H1 (cell line): ENCODE measurements around the gene BBS4.

Experiments
- ASH2L ChIP-seq: fragments of 200-600, 300-600 bp; sonication (generic); IDR thresholded peaks from one replicate; pipeline ENCODE4 v1.7.1; 2017; ENCODE audit warnings: low read length
- ATF3 ChIP-seq: IDR thresholded peaks from 2 replicates; pipeline ENCODE4 v1.6.1; 2011; ENCODE audit warnings: low read depth, mild to moderate bottlenecking, low read length; ENCODE audit not compliant: insufficient read depth
- CBX5 ChIP-seq: fragments of 300-800, 300-1000 bp; sonication (generic); IDR thresholded peaks from 2 replicates; pipeline ENCODE4 v1.7.1; 2016; ENCODE audit warnings: antibody characterized with exemption, low read length, low read depth
- CTCF ChIP-seq, 3 experiments: IDR thresholded peaks; 1 replicate in 2 of 3; 2 replicates in 1 of 3; pipeline versions ENCODE4 v1.5.1 to v1.6.1; 2011; ENCODE audit warnings: low read length in 3 of 3, mild to moderate bottlenecking in 3 of 3, inconsistent platforms in 2 of 3, low read depth in 1 of 3, moderate library complexity in 1 of 3; ENCODE audit not compliant: insufficient read depth in 1 of 3; ENCODE audit errors: control extremely low read depth in 1 of 3
- EZH2 ChIP-seq: fragments of 200-600 bp; sonication (generic); IDR thresholded peaks from 2 replicates; pipeline ENCODE4 v1.7.1; 2012; ENCODE audit warnings: low read depth, mild to moderate bottlenecking, moderate library complexity, low read length, inconsistent platforms; ENCODE audit not compliant: severe bottlenecking
- JUND ChIP-seq: IDR thresholded peaks from 2 replicates; pipeline ENCODE4 v1.6.1; 2011; ENCODE audit warnings: mild to moderate bottlenecking, improper control_type of control experiment, low read length
- MAX ChIP-seq: IDR thresholded peaks from 2 replicates; pipeline ENCODE4 v1.6.1; 2012; ENCODE audit warnings: inconsistent platforms
- NRF1 ChIP-seq: IDR thresholded peaks from 2 replicates; pipeline ENCODE4 v1.6.1; 2011; ENCODE audit warnings: mild to moderate bottlenecking, low read depth, low read length, improper control_type of control experiment
- POLR2A ChIP-seq, 2 experiments: IDR thresholded peaks; 1 replicate in 1 of 2; 2 replicates in 1 of 2; pipeline ENCODE4 v1.6.1; 2011; ENCODE audit warnings: low read depth in 2 of 2, low read length in 2 of 2, mild to moderate bottlenecking in 2 of 2; ENCODE audit errors: control extremely low read depth in 1 of 2
- RAD21 ChIP-seq, 2 experiments: IDR thresholded peaks in 1 of 2; conservative IDR thresholded peaks in 1 of 2; 2 replicates each; pipeline ENCODE4 v1.6.1; 2011; ENCODE audit warnings: low read depth in 2 of 2, low read length in 2 of 2, improper control_type of control experiment in 1 of 2, inconsistent platforms in 1 of 2, mild to moderate bottlenecking in 1 of 2, moderate library complexity in 1 of 2
- TBP ChIP-seq: IDR thresholded peaks from 2 replicates; pipeline ENCODE4 v1.6.1; 2011; ENCODE audit warnings: low read depth, low read length, improper control_type of control experiment
- YY1 ChIP-seq: IDR thresholded peaks from 2 replicates; pipeline ENCODE4 v1.6.1; 2011; ENCODE audit warnings: low read depth, mild to moderate bottlenecking, low read length

GRCh38 chr15:72774696-72775383 is 88.8 kb downstream of the BBS4 start:
- TF ChIP-seq ATF3: no peak
- TF ChIP-seq RAD21 (IDR thresholded peaks at IDR 0.05 in 1 of 2, conservative IDR thresholded peaks at IDR 0.05 in 1 of 2; ENCODE audit: low read depth in 2 of 2, low read length in 2 of 2): no peak
- TF ChIP-seq POLR2A (IDR thresholded peaks at IDR 0.05; ENCODE audit: control extremely low read depth in 1 of 2, low read depth in 2 of 2, low read length in 2 of 2): no peak
- no peak for TF ChIP-seq ASH2L
- no peak for TF ChIP-seq MAX
- no peak for TF ChIP-seq NRF1
- no peak for TF ChIP-seq CTCF (IDR thresholded peaks at IDR 0.05; ENCODE audit: control extremely low read depth in 1 of 3, insufficient read depth in 1 of 3, low read depth in 1 of 3, low read length in 3 of 3)
- TF ChIP-seq EZH2: no peak
- no peak for TF ChIP-seq TBP
- TF ChIP-seq JUND: no peak
- TF ChIP-seq YY1: no peak
- no peak for TF ChIP-seq CBX5
